ENCODE results near the gene PPDPF.

GRCh38 chr20:63529861-63530787 is 9.6 kb downstream of the PPDPF start:
- no peak for TF ChIP-seq EZH2 (IDR thresholded peaks at IDR 0.05; ENCODE audit: borderline replicate concordance, low read length)
- TF ChIP-seq, protein P1, sequence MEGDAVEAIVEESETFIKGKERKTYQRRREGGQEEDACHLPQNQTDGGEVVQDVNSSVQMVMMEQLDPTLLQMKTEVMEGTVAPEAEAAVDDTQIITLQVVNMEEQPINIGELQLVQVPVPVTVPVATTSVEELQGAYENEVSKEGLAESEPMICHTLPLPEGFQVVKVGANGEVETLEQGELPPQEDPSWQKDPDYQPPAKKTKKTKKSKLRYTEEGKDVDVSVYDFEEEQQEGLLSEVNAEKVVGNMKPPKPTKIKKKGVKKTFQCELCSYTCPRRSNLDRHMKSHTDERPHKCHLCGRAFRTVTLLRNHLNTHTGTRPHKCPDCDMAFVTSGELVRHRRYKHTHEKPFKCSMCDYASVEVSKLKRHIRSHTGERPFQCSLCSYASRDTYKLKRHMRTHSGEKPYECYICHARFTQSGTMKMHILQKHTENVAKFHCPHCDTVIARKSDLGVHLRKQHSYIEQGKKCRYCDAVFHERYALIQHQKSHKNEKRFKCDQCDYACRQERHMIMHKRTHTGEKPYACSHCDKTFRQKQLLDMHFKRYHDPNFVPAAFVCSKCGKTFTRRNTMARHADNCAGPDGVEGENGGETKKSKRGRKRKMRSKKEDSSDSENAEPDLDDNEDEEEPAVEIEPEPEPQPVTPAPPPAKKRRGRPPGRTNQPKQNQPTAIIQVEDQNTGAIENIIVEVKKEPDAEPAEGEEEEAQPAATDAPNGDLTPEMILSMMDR (conservative IDR thresholded peaks at IDR 0.05 in 1 of 2, IDR thresholded peaks at IDR 0.05 in 1 of 2; ENCODE audit: extremely low read depth in 1 of 2, insufficient read depth in 1 of 2, low read depth in 1 of 2, low read length in 2 of 2): no peak

All from mammary epithelial cell (primary cell).